A549 (cell line): ENCODE data around the gene EPDR1. TPM values are rescaled to one million over a fixed set of nuclear protein-coding genes. Genes with fewer than 3 reads are reported as not detected.

Experiments
- ATAC-seq, 2 experiments: fragments of 200-7000 bp in 1 of 2; fragments of >200 bp in 1 of 2; cut with Nextera tagmentation in 1 of 2; cut with Tn5 transposase in 1 of 2; 3 replicates each; pipeline versions ENCODE4 v1.8.0 to v1.9.1; 2018 to 2020; ENCODE audit warnings: mild to moderate bottlenecking in 1 of 2, moderate library complexity in 1 of 2
- CTCF ChIA-PET: fragments of 300-600 bp; sonication (Branson Sonifier 250); formaldehyde crosslinking; extraction: SDS; loops from one replicate; lab custom pipeline; 2021; ENCODE audit warnings: antibody characterized with exemption, inconsistent platforms; lab: Yijun Ruan, JAX
- POLR2A ChIA-PET: fragments of 350-600 bp; formaldehyde crosslinking; extraction: SDS; loops from one replicate; lab custom pipeline; 2021; ENCODE audit warnings: antibody characterized with exemption, inconsistent platforms; lab: Yijun Ruan, JAX
- DNase-seq, 2 experiments: peaks; one replicate each; pipeline versions ENCODE4 v3.0.0 to v3.0.0-alpha.2; 2011 to 2016; ENCODE audit warnings: low read depth in 1 of 2, low spot score in 1 of 2
- FAIRE-seq: peaks from 2 replicates; lab custom pipeline; 2011; peaks lifted over from hg19 to GRCh38; lab: Jason Lieb, UNC
- H3K27ac ChIP-seq, 2 experiments: fragments of >200 bp; sonication (Bioruptor Twin); formaldehyde crosslinking; 3 replicates each; pipeline ENCODE4 v1.5.1; 2016 to 2017
- H3K4me1 ChIP-seq: fragments of >200 bp; sonication (Bioruptor Twin); formaldehyde crosslinking; 3 replicates; pipeline ENCODE4 v1.6.1; 2016
- H3K4me2 ChIP-seq: fragments of >200 bp; sonication (Bioruptor Twin); formaldehyde crosslinking; 3 replicates; pipeline ENCODE4 v1.6.1; 2016
- H3K4me3 ChIP-seq: fragments of >200 bp; sonication (Bioruptor Twin); formaldehyde crosslinking; 3 replicates; pipeline ENCODE4 v1.5.1; 2016
- H3K9me3 ChIP-seq: fragments of >200 bp; sonication (Bioruptor Twin); formaldehyde crosslinking; 3 replicates; pipeline ENCODE4 v1.6.1; 2016
- BCL3 ChIP-seq: fragments of >200 bp; sonication (Bioruptor Twin); formaldehyde crosslinking; IDR thresholded peaks from 3 replicates; pipeline ENCODE4 v1.6.1; 2016
- BHLHE40 ChIP-seq: IDR thresholded peaks from 2 replicates; pipeline ENCODE4 v1.6.1; 2012; ENCODE audit warnings: low read depth, low read length, inconsistent platforms
- CBX2 ChIP-seq: fragments of 200-600 bp; sonication (generic); IDR thresholded peaks from 2 replicates; pipeline ENCODE4 v1.6.1; 2016; ENCODE audit warnings: low read depth, mild to moderate bottlenecking, borderline replicate concordance
- CBX8 ChIP-seq: fragments of 200-600 bp; sonication (generic); IDR thresholded peaks from 2 replicates; pipeline ENCODE4 v1.6.1; 2016
- CEBPB ChIP-seq, 2 experiments: fragments of >200 bp in 1 of 2; sonication (Bioruptor Twin) in 1 of 2; formaldehyde crosslinking in 1 of 2; IDR thresholded peaks; 2 replicates each; pipeline ENCODE4 v1.6.1; 2012 to 2016
- E2F6 ChIP-seq: IDR thresholded peaks from 2 replicates; pipeline ENCODE4 v1.6.1; 2012; ENCODE audit warnings: low read depth, borderline replicate concordance
- EHF ChIP-seq: fragments of 250-450 bp; sonication (Bioruptor Pico); IDR thresholded peaks from 2 replicates; pipeline ENCODE4 v1.5.0; 2020; ENCODE audit warnings: mild to moderate bottlenecking
- EHMT2 ChIP-seq: fragments of 200-600 bp; sonication (generic); IDR thresholded peaks from 2 replicates; pipeline ENCODE4 v1.6.1; 2016; ENCODE audit warnings: antibody characterized with exemption, low read depth, mild to moderate bottlenecking, moderate library complexity
- ESRRA ChIP-seq: fragments of 150-350 bp; IDR thresholded peaks from 2 replicates; pipeline ENCODE4 v1.6.1; 2014; ENCODE audit warnings: mild to moderate bottlenecking, low read length, borderline replicate concordance
- FOSB ChIP-seq: fragments of 250-450 bp; sonication (Bioruptor Pico); IDR thresholded peaks from 2 replicates; pipeline ENCODE4 v1.5.0; 2020; ENCODE audit warnings: mild to moderate bottlenecking, moderate library complexity
- FOSL2 ChIP-seq, 2 experiments: fragments of 450-650 bp in 1 of 2; fragments of >200 bp in 1 of 2; sonication (Bioruptor Twin) in 1 of 2; formaldehyde crosslinking; IDR thresholded peaks; 2 replicates each; pipeline versions ENCODE4 v1.5.0 to v1.6.1; 2016 to 2020; ENCODE audit warnings: mild to moderate bottlenecking in 1 of 2, moderate library complexity in 1 of 2
- HDAC2 ChIP-seq: fragments of 200-600 bp; sonication (generic); IDR thresholded peaks from 2 replicates; pipeline ENCODE4 v1.6.1; 2016
- HEYL ChIP-seq: fragments of 250-450 bp; sonication (Bioruptor Pico); IDR thresholded peaks from 2 replicates; pipeline ENCODE4 v1.8.0; 2021; ENCODE audit warnings: mild to moderate bottlenecking, moderate library complexity
- KDM1A ChIP-seq: fragments of 200-600 bp; sonication (generic); IDR thresholded peaks from 2 replicates; pipeline ENCODE4 v1.6.1; 2016; ENCODE audit warnings: low read depth, mild to moderate bottlenecking
- KDM5A ChIP-seq: fragments of 200-600 bp; sonication (generic); IDR thresholded peaks from 2 replicates; pipeline ENCODE4 v1.6.1; 2016; ENCODE audit warnings: antibody characterized with exemption, mild to moderate bottlenecking
- MAX ChIP-seq: IDR thresholded peaks from 2 replicates; pipeline ENCODE4 v1.6.1; 2012
- MAZ ChIP-seq: fragments of 150-350 bp; IDR thresholded peaks from 2 replicates; pipeline ENCODE4 v1.6.1; 2014; ENCODE audit warnings: antibody characterized with exemption, low read depth, low read length, borderline replicate concordance
- NFE2L2 ChIP-seq: fragments of 150-350 bp; conservative IDR thresholded peaks from 2 replicates; pipeline ENCODE4 v1.6.1; 2014; ENCODE audit warnings: low read length
- NPAS2 ChIP-seq: fragments of 250-450 bp; sonication (Bioruptor Pico); IDR thresholded peaks from 2 replicates; pipeline ENCODE4 v1.8.0; 2022; ENCODE audit warnings: mild to moderate bottlenecking, moderate library complexity, borderline replicate concordance
- PBX3 ChIP-seq: IDR thresholded peaks from 2 replicates; pipeline ENCODE4 v1.6.1; 2012
- POLR2AphosphoS2 ChIP-seq: conservative IDR thresholded peaks from 2 replicates; pipeline ENCODE4 v1.6.1; 2012; ENCODE audit warnings: low read length, improper control_type of control experiment, inconsistent platforms
- RARB ChIP-seq: fragments of 250-450 bp; sonication (Bioruptor Pico); IDR thresholded peaks from 2 replicates; pipeline ENCODE4 v1.8.0; 2021; ENCODE audit warnings: mild to moderate bottlenecking, moderate library complexity
- RFX5 ChIP-seq: fragments of 450-650 bp; IDR thresholded peaks from 2 replicates; pipeline ENCODE4 v1.7.1; 2014; ENCODE audit warnings: antibody characterized with exemption, mild to moderate bottlenecking, moderate library complexity
- TP53 ChIP-seq: fragments of 250-450 bp; sonication (Bioruptor Pico); IDR thresholded peaks from 2 replicates; pipeline ENCODE4 v1.5.0; 2021; ENCODE audit warnings: mild to moderate bottlenecking, moderate library complexity
- USF2 ChIP-seq: fragments of 450-650 bp; IDR thresholded peaks from 2 replicates; pipeline ENCODE4 v1.6.1; 2014; ENCODE audit warnings: antibody characterized with exemption
- ZC3H11A ChIP-seq: fragments of 450-650 bp; IDR thresholded peaks from 2 replicates; pipeline ENCODE4 v1.6.1; 2014; ENCODE audit warnings: antibody characterized with exemption, mild to moderate bottlenecking
- ZFP36 ChIP-seq: fragments of 450-650 bp; IDR thresholded peaks from 2 replicates; pipeline ENCODE4 v1.6.1; 2014; ENCODE audit warnings: borderline replicate concordance; ENCODE audit not compliant: partially characterized antibody
- WGBS: methylation state at CpG from one replicate; pipeline ENCODE4 v1.1.6; 2017; ENCODE audit errors: missing lambda C conversion rate; 5-methylcytosine and 5-hydroxymethylcytosine counted together
- polyA plus RNA-seq, 4 experiments: library from polyadenylated mRNA; depleted of rRNA in 3 of 4; stranded (reverse); fragments of >200 nt; fragmentation: RNase III in 1 of 4; extraction: RNeasy Plus Mini Kit Qiagen cat#74134 plus additional on column Dnase treatment in 1 of 4; gene quantifications; 2 replicates in 3 of 4; 3 replicates in 1 of 4; pipeline ENCODE4 v1.2.3, GENCODE V29; 2011 to 2017

The EPDR1 gene
- polyA plus RNA-seq, 2 of the 4 experiments (the other 2 are of a cell fraction): 101 to 112 TPM

GRCh38 chr7:37960483-37960882 is 40.0 kb downstream of the EPDR1 start:
- Histone ChIP-seq H3K4me2 (no peak overlapping the region), H3K9me3 (no peaks in the 10 kb centered on the region), H3K4me3 (no peak overlapping the region), H3K4me1 (no peaks in the 10 kb centered on the region), H3K27ac (no peak overlapping the region)
- ChIA-PET CTCF (interaction anchor here (0.6 kb wide), 1 partner anchor 316 kb away, joined by 3 read pairs; no protein-coding TSS in a partner anchor), POLR2A (no interaction called here)
- WGBS: 82% methylated on average over 2 of the region's 2 CpGs
- TF ChIP-seq EHF (no peak), CBX2 (no peak), FOSL2 (IDR thresholded peaks at IDR 0.05) (no peak), FOSL2 (CRISPR knock-in tag; IDR thresholded peaks at IDR 0.05) (no peak), USF2 (no peak), BCL3 (no peak), RFX5 (no peak), PBX3 (no peak), MAZ (no peak), RARB (CRISPR knock-in tag) (no peak), NPAS2 (CRISPR knock-in tag) (no peak), KDM1A (no peak), KDM5A (no peak), ESRRA (no peak), NFE2L2 (no peak), POLR2AphosphoS2 (no peak), ZC3H11A (no peak), MAX (no peak), BHLHE40 (no peak), HEYL (CRISPR knock-in tag) (no peak), HDAC2 (no peak)
- no peak for FAIRE-seq
- no peak for DNase-seq
- no peak for ATAC-seq

GRCh38 chr7:37961251-37961650 is 40.8 kb downstream of the EPDR1 start:
- TF ChIP-seq FOSB (CRISPR knock-in tag) (no peak), CBX2 (no peak)
- TF ChIP-seq, all 56 proteins: peak for 0
- no peak overlapping the region for H3K4me3 ChIP-seq
- no peak overlapping the region for H3K4me2 ChIP-seq
- no peaks in the 10 kb centered on the region for H3K9me3 ChIP-seq
- no peak for FAIRE-seq
- no peak for ATAC-seq
- no peak for DNase-seq
- WGBS: 77% methylated on average over 5 of the region's 5 CpGs
- H3K27ac ChIP-seq: no peak overlapping the region
- POLR2A ChIA-PET: no interaction called here
- CTCF ChIA-PET: no interaction called here
- H3K4me1 ChIP-seq: no peaks in the 10 kb centered on the region

GRCh38 chr7:37964196-37964595 is 43.8 kb downstream of the EPDR1 start:
- POLR2A ChIA-PET: no interaction called here
- Histone ChIP-seq H3K4me2 (no peak overlapping the region), H3K9me3 (no peaks in the 10 kb centered on the region), H3K4me3 (no peak overlapping the region)
- WGBS: 82% methylated on average over 5 of the region's 5 CpGs
- ATAC-seq (no peak), FAIRE-seq (no peak)
- CTCF ChIA-PET: interaction anchor here (1.4 kb wide), 1 partner anchor 47 kb away, joined by 3 read pairs; the partner anchor contains the start of gene SFRP4
- no peak for TF ChIP-seq ESRRA
- TF ChIP-seq CBX2: no peak
- TF ChIP-seq HEYL (CRISPR knock-in tag): no peak
- TF ChIP-seq ZFP36: no peak
- TF ChIP-seq TP53 (CRISPR knock-in tag): no peak
- TF ChIP-seq BCL3: no peak
- TF ChIP-seq MAX: no peak
- TF ChIP-seq EHMT2: no peak
- no peak for TF ChIP-seq CEBPB (IDR thresholded peaks at IDR 0.05)
- no peak for TF ChIP-seq CBX8
- no peak for TF ChIP-seq E2F6
- no peak for TF ChIP-seq KDM1A
- TF ChIP-seq, all 56 proteins: peak for 0
- DNase-seq: no peak
- no peaks in the 10 kb centered on the region for H3K4me1 ChIP-seq
- no peak overlapping the region for H3K27ac ChIP-seq
